Fibroblast of skin of right biceps (primary cell): Measurements from ENCODE around the gene GNB3.

Experiments used
- DNase-seq: peaks from one replicate; pipeline ENCODE4 v3.0.0-alpha.2; 2013

GNB3 gene

GRCh38 chr12:6840761-6841515, at the start of gene GNB3:
Gene GNB3 (plus strand): TSS chr12:6840925. CDS start chr12:6841288, 363 bp downstream.
- DNase-seq: no peak

DNA sequence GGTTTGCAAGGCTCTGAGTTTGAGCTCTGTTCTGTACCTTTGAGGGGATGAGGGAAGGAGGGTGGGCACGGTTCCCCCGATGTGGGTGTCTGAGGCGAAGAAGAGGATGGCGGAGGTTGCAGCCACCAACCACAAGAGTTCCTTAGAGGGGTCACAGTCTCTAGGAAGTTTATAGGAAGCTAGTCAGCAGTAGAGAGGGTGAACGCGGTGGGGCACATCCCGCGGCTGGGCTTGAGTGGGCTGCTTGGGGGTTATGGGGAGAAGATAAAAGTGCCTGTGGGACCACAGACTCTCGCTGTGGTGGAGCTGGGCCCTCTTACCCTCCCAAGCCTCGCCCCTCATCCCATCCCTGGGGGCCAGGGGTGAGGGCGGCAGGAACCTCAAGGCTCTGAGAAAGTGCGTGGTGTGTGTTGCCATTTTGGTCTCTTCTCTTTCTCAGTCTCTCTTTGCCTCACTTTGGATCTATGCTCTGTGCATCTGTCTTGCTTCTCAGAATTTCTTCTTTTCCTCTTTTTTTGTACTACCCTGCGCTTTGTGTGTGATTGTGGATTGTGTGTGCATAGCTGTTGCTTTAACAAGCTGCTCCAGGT, 48.7 kb upstream of the GNB3 start:
- DNase-seq: no peak

DNA sequence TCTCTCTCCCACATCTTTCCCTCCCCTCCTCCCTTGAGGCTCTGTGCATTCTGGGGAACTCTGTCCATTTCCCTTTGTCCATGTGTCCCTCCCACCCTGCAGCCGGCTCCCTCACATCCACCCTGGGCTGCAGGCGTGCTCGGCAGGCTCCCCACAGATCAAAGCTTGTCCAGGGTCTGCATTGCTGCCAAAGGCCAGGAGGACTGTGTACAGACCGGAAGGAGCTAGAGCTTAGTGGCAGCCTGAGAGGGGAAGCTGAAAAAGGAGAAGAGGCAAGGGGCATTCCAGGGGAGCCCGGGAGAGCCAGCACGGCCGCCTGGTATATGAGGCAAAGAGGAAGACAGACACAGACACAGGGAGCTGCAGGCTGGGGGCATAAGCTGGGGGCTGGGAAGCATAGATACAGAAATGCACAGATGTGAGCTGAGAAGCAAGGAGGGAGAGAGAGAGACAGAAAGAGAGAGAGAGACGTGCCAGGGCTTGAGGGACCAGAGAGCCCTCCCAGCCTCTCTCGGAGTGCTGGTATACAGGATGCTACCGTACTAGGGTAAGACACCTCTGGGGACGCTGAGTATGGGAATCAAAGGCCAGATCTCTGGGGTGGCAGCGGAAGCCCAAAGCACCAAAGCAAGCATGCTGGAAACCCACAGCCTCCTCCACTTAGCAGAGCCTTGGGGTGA, 48.1 kb upstream of the GNB3 start:
- no peak for DNase-seq

DNA sequence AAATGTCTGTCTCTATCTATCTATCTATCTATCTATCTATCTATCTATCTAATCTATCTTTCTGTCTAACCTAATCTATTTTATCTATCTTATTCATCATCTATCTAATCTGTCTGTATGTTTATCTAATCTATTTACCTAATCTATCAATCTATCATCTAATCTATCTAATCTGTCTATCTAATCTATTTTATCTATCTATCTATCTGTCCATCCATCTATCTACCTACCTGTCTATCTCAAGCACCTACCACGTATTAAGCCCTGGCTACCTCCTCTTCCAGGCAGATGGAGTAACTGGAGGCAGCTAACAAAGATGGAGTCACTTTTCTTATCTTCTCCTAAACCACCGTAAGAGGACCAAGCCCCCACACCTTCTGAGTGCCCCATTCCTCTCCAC, 45.6 kb upstream of the GNB3 start:
- DNase-seq: no peak

GRCh38 chr12:6796576-6796975, 44.1 kb upstream of the GNB3 start:
- DNase-seq: no peak

DNA sequence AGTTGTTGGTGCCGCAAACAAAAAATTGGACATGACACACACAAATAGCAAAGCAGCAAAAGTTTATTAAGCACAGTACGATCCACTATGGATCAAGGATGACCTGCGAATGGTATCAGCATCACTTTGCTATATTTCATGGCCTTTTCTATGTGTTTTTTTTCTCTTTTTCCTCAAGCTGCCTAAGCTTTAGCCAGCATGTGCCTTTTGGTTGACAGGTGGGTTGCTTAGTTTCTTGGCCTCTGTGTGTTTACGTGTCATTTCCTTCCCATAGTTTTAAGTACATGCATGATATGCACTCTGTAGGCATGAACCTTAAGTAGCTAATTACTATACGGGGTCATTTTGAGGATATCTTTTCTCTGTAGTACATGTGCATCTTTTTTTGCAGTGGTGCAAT, 41.6 kb upstream of the GNB3 start:
- no peak for DNase-seq

GRCh38 chr12:6807170-6807569, 33.6 kb upstream of the GNB3 start:
- DNase-seq: peak; percentile 53

- DNase-seq: no peak
These were observed 31.7 kb upstream of the GNB3 start for GRCh38 chr12:6809056-6809455.

GRCh38 chr12:6810758-6811157, 30.0 kb upstream of the GNB3 start:
- DNase-seq: no peak

DNA sequence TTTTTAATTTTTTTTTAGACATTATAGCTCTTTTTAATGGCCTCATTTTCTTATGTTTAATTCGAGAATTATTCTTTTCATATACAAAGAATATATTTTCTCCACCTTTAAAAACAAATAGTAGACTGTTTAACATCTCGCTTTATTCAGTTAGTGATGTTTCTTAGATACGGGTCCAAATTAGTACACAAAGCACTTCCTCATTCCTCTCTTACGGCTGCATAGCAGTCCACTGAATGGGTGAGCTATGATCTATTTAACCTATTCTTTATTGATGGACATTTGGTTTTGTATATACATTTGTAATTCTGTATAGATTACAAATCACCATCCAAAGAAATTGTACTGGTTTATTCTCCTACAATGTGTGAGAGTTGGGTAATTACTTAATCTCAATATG, 27.4 kb upstream of the GNB3 start:
- no peak for DNase-seq

GRCh38 chr12:6816598-6816997, 24.1 kb upstream of the GNB3 start:
- DNase-seq: no peak

- no peak for DNase-seq
These were observed 23.6 kb upstream of the GNB3 start for GRCh38 chr12:6817098-6817497.

DNA sequence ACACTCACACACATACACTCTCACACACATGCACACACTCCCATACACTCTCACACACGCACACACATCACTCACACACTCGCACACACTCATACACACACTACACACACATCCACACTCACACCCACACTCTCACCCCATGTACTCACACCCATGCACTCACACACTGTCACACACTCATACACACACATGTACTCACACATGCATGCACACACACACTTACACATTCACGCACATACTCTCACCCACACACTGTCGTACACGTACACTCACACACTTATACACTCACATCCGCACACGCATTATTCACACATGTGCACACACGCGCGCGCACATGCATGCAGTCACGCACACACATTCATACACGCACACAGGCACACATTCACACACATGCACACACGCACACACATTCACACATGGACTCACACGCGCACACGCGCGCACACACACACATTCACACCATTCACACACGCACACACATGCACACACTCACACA, 23.0 kb upstream of the GNB3 start:
- no peak for DNase-seq

DNA sequence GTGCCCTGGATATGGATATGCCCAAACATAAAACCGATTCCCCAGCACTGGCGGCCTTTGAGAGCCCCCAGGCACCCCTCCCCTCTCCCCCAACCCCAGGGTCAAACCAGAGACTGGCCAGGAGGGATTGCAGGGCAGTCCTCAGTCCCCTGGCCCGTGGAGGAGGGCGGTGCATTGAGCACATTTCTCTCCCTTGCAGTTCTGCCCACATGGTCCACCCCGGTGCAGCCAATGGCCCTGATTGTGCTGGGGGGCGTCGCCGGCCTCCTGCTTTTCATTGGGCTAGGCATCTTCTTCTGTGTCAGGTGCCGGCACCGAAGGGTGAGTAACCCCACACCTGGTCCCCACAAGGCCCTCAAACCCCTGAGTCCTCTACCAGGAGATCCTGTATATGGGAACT, 22.5 kb upstream of the GNB3 start:
- no peak for DNase-seq

- no peak for DNase-seq
These were observed 22.1 kb upstream of the GNB3 start for GRCh38 chr12:6818645-6819044.

DNA sequence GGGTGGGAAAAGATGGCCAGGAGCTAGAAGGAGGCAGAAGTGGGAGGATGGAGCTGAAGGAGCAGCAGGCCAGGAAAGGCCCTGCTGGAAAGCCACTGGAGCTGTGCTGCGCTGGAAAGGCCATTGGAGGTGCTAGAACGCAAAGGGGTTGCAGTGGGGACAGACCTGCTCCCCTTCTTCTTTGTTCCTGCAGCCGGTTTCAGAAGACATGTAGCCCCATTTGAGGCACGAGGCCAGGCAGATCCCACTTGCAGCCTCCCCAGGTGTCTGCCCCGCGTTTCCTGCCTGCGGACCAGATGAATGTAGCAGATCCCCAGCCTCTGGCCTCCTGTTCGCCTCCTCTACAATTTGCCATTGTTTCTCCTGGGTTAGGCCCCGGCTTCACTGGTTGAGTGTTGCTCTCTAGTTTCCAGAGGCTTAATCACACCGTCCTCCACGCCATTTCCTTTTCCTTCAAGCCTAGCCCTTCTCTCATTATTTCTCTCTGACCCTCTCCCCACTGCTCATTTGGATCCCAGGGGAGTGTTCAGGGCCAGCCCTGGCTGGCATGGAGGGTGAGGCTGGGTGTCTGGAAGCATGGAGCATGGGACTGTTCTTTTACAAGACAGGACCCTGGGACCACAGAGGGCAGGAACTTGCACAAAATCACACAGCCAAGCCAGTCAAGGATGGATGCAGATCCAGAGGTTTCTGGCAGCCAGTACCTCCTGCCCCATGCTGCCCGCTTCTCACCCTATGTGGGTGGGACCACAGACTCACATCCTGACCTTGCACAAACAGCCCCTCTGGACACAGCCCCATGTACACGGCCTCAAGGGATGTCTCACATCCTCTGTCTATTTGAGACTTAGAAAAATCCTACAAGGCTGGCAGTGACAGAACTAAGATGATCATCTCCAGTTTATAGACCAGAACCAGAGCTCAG, 21.4 kb upstream of the GNB3 start:
- DNase-seq: no peak

GRCh38 chr12:6820166-6820565, 20.6 kb upstream of the GNB3 start:
- DNase-seq: no peak

GRCh38 chr12:6821591-6822425, 18.9 kb upstream of the GNB3 start, which contains the start of gene GPR162:
Gene GPR162 (plus strand): TSS chr12:6821821. CDS start chr12:6823899, 2,078 bp downstream.
- DNase-seq: peak; percentile 62

DNA sequence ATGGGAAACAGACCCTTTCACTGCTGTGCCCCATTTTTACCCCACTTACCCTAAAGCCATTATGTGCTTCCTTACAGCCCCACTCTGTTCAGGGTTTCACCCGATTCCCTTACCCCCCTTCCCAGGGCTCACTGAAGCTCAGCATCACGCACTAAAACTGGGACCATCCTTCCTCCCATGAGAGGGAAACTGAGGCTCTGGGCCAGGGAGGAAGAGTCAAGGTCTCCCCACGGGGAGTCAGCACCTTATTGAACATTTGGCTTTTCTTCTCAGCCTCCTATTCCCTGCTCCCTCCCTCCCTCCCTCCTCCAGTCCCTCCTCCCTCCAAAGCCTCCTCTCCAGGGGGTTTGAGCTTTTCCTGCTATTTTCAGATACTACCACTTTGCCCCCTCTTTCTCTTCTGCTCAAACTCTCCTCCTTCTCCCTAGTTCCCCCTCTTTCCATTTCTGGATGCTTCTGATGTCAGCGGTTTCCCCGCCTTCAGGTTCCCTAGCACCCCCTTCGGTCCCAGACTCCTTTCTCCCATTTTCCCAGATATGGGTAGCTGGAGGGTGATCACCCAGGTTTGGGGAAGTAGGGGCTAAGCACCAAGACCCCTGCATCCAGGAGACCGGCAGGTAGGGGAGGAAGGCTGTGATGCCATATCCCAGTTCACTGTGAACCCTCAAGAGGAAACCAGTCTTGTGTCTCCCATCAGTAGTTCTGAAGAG, 18.1 kb upstream of the GNB3 start:
- no peak for DNase-seq

- DNase-seq: no peak
These were observed 17.3 kb upstream of the GNB3 start for GRCh38 chr12:6823182-6824084.
